HG03460 (cell line): ENCODE data around the gene SLC12A3.

Experiments used
- ATAC-seq: cut with Tn5 transposase; IDR thresholded peaks from one replicate; pipeline ENCODE4 v1.9.1; 2021; ENCODE audit not compliant: unreplicated experiment

SLC12A3 gene

DNA sequence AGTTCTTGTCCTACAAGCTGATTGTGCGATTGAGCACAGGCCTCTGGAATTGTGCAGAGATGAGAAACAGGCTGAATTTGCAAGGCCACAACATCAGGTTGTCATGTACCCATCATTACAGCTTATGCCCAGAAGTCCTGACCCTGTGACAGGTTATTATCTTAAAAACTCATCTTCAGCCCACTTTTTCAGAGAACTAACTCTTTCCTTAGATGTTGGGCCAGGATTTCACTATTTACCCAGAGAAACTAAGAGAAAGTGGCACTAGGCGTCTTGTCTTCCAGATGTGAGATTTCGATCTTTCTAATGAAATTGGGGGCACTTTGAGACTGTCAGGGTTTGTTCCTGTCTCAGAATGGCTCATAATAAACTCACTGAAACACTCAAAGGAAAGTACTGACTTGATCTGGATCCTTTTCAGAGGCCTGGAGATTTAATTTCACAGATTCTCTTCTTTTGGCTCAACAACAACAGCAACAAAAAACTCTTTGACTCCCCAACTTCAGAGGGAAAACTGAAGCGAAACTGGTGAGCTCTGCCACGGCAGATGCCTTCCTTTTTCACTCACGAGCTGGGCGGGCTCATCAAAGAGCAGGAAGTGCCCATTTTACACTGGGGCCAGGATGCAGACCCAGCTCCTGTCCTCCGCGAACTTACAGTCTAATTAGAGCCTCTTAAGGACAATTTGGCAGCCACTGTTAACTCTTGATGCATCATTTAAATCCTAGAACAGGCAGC, 17.7 kb upstream of the SLC12A3 start:
- no peak for ATAC-seq

DNA sequence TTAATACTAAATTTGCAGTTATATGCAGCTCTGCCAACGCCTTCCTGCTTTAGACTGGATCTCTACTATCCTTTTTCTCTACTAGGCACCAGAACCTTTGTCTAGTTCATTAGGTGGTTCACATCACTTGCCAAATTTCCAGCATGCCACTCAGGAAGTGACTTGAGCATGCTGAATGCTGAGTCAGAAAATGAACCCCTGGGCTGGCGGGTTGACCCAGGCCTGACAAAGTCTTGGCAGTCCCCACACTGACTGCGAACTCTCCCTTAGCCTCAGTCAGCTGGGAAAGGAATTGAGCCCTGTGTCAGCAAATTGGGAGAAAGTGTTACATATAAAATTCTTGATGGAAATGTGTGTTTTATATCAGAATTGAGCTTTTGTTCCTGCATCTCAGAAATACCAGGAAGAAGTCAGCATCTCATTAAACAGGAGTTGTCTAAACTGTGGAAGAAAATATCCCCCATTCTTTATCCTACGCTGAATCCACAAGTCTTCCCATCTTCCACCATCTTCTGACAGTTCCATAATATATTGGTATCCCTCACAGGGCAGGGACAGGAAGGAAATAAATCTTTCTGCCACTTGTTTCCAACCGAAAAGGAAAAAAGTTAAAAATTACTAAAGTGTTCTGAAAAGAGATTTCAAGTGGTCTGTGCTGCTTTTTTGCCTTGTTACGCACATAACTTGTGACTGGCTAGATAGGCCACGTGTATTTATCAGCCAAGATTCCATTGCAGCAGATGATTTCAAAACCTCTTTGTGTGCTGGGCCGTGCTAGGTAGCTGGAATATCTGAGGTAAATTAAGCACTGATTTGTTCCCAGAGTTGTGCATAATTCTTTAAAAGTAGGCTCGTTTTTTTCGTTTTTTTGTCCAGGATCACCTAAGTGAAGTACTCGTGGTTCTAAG, 16.7 kb upstream of the SLC12A3 start:
- no peak for ATAC-seq

DNA sequence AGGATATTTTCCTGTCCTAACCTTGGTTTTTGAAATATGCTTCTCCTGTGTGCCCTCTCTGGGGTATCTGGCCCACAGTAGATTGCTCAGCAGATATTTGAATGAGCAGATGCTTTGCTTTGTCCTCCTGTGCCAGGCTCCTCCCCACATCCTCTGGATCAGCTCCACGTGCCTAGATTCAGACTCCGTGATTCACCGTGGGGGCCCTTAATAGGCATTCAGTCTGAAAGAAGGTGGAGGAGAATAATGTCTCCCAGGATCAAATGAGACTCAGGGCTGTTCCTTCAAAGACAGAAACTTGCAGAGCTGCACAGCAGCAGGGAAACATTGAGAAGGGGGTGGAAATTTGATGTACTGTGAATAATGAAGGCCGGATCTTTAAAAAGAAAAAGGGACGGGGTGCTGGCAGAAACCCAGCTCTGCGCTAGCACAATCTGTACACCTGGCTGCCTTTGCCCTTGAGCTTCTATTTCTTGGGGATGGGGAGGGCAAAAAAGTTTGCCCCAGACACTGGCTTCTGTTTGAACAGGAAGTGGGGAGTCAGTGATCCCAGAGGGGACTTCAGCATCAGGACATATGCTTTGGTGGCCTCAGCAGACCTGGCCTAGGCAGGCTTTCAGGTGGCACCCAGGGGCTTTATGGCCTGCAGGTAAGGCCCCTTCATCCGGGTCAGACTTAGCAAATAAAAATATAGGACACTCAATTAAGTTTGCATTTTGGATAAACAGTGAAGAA, 15.9 kb upstream of the SLC12A3 start:
- ATAC-seq, result no peak

DNA sequence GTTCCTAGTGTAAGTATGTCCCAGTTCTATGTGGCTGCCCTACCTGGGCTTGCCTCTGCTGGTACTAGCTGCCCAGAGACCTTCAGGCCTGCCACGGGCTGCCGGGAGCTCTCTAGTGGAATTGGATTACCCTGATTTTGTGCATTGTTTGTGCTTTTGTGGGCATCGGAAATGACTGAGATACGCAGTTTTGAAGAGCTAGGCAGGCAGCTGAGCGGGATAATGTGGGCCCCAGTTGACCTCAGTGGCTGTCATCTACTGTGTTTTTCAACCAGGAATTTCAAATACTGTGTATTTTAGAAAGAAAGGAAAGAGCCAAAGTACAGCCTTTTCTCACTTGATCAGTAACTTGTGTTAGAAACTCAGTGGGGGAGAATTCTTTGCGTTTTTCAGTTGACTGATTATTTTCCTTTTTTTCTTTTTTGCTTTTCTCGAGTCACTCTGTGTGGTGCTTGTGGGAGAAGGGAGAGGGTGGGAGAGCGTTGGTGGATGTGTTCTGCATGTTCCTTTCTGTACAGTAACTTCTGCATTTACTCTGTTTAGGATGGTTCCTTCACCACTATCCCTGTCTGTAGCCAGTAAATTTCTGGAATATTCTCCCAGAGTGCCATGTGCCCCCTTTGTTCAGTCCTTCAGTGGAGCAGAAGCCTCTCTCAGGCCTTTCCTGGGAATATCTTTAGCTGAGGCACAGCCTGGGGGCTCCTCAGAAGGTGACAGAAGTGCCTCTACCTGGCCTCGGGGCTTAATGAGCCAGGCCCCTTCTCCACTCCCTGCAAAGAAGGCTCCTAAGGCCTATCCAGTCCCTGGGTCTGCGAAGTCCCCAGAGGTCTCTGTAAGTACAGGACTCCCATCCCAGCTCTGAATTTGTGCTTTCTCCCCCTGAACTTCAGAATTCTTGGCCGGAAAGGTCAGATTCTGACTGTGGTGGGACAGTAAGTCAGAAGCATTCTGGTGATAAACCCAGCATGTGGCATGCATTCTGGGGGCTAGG, 15.0 kb upstream of the SLC12A3 start:
- ATAC-seq, result no peak

DNA sequence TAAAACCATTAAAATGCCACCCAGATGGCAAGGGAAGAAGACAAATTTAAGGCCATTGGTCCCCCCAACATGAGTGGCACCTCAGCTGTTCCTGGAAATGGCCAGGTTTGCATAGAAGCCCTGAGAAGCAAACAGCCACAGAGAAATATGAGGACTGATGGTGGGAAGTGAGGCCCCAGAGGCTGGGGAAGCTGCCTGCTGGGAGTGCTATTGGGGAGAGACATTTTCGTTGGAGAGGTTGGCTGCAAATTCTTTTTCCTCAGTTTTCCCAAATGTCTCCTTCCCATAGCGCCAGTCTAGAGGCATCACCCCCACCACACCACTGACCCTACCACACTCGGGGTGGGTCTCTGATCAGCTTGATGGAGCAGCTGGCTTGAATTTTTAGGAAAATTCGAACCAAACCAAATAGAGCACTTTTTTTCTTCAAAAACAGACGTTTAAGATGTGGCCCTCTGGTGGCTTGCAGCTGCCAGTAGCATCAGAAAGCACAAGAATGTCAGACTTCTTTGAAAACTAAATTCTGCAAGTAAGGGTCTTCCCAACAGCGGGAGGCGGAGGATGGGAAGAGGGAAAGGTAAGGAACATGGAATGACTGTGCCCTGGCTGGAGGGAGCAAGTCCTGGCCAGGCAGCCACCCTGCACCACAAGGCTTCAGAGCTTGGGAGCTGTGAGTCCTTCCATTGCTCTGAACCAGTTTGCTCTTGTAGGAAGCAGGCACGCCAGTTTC, 13.2 kb upstream of the SLC12A3 start:
- no peak for ATAC-seq

DNA sequence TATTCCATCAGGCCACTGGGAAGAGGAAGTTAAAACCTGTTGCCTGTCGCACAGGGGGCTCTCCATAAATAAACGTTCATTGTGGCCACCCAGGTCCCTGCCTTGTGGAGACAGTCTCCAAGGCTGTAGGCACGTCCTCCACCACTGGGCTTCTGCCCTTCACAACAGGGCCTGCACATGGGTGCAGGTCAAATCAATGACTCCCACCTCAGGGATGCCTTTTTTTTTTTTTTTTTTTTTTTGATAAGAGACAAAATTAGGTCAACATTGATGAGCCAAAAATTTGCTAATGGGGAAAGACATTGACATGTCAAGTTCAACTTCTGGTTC, 12.6 kb upstream of the SLC12A3 start:
- ATAC-seq, result no peak

DNA sequence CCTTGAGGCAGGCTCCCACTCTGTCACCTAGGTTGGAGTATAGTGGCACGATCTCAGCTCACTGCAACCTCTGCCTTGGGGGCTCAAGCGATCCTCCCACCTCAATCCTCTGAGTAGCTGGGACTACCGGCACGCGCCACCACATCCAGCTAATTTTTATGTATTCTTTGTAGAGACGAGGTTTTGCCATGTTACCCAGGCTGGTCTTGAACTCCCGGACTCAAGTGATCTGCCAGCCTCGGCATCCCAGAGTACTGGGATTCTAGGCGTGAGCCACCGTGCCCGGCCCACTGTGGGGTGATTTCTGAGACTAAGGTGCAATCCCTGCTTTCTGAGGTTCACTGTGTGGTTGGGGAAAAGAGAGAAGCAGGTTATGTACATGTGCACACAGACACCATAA, 12.0 kb upstream of the SLC12A3 start:
- no peak for ATAC-seq

DNA sequence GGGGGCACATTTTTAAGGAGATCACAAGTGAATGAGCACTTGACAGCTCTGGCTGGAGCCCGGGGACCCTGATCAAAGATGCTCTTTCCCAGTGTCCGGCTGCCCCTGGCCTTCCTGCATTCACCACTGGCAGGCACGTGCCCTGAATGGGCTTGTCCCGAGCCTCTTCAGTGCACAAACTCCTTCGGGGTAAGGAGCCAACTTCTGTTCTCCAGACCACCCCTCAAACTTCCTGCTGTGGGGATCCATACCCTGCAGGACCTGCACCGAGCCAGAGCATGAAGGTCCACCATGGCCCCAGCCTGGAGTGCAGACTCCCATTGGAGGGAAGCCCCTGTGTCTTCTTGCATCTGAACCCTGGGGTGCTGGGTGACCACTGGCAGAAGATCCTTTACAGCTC, 9.8 kb upstream of the SLC12A3 start:
- no peak for ATAC-seq

DNA sequence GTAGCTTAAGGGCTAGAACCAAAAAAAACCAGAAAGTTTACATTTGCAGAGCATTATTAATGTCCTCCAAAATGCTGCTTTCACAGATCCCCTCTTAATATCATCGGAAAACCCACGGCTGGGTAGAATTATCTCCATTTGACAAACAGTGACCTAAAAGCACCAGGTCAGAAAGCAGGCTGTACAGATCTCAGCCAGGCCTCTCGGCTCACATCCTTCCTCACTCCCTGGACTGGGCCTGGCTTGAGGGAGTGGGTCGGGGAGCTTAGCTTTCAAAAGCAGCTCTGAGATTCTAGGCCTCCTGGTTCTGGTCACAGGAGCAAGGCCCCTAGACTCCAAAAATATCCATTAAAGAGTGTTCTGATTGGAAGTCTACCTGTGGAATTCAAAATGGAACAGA, 9.1 kb upstream of the SLC12A3 start:
- no peak for ATAC-seq

DNA sequence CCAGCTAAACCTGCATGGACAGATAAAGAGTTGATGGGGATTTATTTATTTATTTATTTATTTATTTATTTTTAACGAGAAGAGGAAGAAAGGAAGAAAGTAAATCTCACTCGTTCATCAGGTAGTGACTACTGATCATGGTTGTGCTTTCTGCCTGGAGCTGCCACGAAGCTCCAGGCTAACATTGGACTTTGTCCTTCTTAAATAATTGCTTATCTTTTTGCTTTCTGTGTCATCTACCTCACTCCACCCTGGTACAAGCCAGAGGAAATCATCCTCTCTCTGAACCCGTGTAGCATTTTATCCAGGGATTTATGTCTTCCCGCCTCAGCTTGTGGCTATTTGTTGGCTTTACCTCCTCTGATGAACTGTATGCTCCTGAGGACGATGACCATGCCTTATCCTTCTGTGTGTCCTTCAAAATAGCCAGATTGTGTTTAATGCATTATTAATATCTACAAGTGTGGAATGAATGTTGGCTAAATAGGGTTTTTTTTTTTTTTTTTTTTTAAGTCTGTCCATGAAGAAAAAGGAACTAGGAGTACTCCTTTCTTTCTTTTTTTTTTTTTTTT, 8.0 kb upstream of the SLC12A3 start:
- ATAC-seq, result no peak

DNA sequence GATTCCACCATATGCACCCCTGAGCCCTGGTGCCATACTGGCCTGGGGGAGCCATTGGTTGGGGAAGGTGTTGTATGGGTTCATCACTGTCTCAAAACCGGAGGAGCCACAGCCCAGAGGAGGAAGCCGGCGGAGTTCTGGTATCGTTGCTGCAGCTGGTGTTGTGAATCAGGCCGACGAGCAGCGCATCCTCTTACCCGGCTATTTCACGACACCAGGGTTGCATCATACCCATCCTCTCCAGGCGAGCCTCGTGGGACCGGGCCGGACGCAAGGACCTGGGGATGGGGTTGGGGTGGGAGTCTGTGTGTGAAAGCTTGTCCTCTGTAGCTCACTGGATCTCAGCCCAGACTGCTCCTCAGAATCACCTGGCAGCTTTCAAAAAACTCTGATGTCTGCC, 6.6 kb upstream of the SLC12A3 start:
- ATAC-seq, result no peak

DNA sequence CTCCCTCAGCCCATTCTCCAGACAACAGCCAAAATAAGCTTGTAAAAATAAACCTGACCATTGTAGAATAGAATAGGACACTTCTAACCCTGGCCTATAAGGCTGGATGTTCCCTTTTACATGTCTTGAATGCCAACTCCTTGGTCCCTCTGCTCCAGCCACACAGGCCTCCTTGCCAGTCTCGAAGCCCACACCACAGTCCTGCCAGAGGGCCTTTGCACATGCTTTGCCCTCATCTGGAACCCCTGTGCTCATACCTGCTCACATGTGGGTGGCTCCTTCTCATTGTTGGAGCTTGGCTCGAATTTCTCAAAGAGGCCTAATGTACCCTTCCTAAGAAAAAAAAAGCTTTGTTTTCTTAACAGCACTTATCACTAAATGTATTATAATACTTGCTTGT, 5.4 kb upstream of the SLC12A3 start:
- ATAC-seq, result no peak

DNA sequence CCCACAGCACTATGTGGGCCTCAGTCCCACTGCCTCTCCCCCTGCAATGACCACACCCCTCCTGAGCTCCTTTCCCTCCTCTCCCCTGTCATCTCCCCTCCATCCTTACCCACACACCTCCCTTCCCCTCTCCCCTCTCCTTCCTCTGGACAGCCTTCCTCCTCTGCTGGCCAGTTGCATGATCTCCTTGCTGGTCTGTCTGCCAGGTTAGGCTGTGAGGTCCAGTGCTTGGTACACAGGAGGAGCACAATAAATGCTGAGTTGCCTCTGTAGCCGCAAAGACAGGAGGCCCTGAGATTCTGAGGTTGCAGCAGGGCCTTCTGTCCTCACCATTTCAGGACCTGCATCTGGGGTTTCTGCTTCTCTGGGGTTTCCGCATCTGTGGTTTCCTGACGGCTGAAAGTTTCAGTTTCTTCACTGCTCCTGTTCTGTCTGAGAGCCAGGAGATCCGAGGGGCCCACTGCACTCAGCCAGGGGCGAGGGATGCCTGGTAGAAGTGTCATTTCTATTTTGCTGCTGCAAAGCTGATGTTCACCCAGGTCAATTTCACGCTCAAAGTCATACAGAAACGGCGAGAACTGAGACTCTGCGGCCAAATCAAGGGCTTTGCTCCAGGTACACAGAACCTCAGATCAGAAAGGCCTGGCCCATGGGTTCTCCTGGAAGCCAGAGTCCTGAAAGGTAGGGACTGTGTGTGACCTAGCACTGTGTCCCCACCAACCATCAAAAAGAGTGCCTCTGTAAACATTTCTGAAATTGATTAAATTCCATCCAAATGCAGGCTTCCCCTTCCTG, 4.6 kb upstream of the SLC12A3 start:
- peak; percentile 83 for ATAC-seq

DNA sequence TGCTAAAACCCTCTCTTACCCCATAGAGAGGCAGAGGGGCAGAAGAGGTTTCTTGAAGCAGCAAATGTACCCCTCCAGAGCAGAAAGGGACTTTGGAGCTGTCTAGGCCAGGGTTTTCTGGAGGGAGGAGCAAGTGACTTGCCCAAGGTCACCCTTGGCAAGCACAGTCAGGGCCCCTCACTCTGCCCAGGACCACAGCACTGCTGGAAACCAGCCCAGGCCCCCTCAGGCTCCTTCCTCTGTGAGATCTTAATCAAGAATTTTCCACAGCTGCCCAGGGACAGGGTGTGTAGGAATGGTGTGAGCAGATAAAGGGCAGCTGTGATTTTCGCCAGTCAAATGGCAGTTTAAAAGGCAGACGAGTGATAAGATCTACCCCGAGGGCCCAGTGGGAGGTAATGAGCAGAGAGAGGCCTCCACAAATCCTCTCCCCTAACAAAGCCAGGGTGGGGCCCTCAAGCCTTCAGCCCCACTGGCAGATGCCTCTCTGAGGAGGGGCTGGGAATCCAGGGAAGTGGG, 3.9 kb upstream of the SLC12A3 start:
- ATAC-seq, result no peak

DNA sequence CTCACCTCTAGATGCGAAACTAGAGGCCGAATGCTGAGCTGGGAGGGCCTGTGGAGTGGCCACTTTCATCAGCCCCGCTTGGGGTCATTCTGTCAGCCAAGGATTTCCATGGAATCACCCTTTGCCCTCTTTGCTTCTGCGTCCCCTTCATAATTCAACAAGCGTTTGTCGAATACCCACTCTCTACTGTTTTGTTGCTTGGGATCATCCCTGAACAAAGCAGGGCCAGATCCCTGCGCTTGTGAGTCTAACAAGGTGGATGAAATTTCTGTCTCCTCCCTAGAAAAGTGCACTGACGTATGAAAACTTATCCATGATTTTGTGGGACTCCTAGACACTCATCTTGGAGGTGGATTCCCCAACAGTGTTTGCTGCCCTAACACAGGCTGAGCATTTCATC, 3.3 kb upstream of the SLC12A3 start:
- ATAC-seq, result no peak

DNA sequence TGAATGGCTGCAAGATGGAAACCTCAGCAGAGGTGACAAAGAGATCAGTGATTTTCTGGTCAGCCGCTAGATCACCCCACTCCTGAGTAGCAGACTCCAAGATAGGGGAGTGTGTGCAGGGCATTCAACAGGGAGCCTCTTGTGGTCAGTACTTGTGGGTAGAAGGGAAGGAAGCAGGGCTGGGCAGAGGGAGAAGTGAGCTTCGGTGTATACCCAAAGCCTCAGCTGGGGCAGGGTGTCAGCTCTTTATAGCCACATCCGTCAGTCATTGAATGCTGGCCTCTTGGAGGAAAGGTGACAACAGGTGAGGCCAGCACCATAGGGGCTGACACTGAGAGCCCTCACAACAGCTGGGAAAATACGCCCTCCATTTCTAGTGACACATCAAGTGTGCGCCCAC, 2.2 kb upstream of the SLC12A3 start:
- no peak for ATAC-seq

DNA sequence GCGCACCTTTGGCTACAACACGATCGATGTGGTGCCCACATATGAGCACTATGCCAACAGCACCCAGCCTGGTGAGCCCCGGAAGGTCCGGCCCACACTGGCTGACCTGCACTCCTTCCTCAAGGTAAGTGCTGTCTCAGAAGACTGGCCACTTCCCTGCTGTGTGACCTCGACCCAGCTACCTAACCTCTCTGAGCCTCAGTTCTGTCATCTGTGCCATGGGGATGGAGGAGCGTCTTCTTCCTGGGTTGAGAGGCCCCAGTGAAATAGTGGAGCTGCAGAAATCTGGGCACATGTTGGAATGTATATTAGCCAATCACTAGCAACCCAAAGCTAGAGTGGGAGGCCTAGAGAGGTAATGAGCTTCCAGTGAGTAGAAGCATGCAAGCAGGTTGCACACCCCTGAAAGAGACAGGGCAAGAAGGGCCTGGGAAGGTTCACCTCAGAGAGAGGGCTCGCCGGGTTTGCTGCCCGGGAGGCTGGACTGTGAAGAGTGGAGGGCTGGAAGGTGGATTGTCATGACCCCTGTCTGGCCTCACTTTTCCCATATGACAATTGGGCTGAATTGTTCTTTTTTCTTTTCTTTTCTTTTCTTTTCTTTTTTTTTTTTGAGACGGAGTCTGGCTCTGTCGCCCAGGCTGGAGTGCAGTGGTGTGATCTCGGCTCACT, 521 bp downstream of the SLC12A3 start:
- ATAC-seq, result no peak
